Left lobe of liver (tissue), 2 donors: Measurements from ENCODE around the gene RAPGEF5. TPM values are rescaled to one million over a fixed set of nuclear protein-coding genes. Genes with fewer than 3 reads are reported as not detected.

Experiments used
- ATAC-seq: fragments of 200-7000 bp; cut with Tn5 transposase; one replicate; pipeline ENCODE4 v1.9.1; 2020; ENCODE audit warnings: mild to moderate bottlenecking, moderate library complexity
- DNase-seq: peaks from one replicate; pipeline ENCODE4 v3.0.0-alpha.2; 2020; ENCODE audit warnings: low spot score
- total RNA-seq: library from RNA; stranded (reverse); gene quantifications from one replicate; pipeline ENCODE4 v1.2.1, GENCODE V29; 2021
- donor health status: DM: no; HTN: no; CAD: no; lungs with moderate emphysema.
- donor health status: DM: no; HTN: yes; CAD: no.

Gene RAPGEF5
- total RNA-seq, 1 donor from 2014 or later, result 21.2 TPM

DNA sequence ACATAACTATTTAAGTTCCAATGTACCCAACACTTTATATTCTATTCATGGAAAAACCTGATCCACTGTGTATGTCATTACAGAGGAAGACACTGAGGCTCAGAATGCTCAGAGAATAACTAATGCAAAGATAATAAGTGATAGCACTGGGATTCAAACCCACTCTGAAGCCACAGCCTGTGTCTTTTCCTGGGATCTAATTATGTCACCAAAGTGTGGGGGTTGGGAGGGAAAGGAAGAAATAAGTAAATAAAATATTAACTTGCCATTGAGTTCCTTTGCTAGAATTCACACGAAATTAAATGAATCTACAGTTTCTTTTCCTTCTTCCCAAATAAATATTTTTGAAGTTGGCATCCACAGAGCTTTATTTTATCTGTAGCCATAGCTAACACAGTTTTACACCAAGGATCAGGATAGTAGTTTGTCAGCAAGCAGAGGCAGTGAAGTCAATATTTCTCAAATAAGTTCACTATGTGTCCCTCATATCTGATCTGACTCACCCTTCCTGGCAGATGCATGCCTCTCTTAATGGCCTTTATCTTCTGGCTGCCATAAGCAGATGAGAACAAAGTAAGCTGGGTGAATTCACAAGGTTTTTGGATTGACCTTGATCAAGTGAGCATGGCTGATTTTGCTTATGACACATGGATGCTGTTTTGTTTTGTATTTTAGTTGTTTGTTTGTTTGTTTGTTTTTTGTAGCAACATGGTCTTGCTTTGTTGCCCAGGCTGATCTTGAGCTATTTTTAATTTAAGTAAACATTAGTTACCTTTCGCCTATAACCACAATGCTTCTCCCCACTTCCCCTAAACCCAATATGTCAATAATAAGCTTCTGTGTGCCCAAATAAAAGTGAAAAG is 6.3 kb downstream of the RAPGEF5 start:
- DNase-seq (no peak), ATAC-seq (peak; percentile 78)

DNA sequence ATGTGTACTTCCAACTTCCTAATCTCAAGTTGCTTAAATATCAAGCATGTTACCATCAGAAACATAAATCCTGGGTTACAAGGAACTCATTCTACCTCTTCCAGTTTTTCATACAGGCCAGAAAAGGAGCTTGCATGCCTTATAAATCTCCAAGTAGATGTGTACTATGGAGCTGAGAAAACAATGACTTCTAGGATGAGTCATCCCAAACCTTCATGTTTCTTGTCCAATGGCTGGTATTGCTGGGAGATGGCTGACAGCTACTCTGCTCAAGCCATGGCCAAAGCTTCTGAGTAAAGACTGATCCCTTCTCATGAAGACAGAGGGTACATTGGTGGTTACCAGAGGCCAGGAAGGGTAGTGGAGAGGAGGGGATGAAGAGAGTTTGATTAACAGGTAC is 8.6 kb downstream of the RAPGEF5 start:
- ATAC-seq (no peak), DNase-seq (no peak)

DNA sequence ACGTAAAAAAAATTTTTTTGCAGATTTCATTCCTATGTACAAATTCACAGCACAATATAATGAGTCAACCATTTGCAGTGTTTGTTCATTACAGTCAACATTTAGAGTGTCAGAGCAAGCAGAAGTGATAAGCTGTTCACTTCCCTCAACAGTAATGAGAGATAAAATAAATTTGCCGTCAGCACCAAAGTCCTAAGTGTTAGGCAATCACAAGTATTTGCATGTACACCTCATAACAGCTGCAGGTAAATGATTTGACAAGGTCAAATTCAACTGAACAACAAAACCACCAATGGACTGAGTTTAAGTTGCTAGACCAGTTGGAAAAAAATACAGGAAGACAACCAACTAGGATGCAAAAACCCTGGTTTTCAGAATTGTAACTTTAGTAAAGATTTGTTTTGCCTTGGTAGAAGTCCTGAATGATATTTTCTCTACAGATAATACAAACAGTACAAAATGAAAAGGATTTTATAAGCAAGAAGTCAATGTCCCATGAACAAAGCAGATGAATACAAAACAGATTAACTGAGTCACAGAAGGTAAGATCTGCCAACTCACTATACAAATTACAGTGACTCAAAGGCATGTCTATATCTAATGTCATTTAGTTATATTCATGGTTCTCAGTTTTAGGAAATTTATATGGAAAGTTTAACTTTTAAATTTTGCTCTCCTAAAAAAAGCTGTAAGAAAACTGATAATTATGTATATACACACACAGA is 10.4 kb downstream of the RAPGEF5 start:
- DNase-seq (no peak), ATAC-seq (peak; percentile 67)

DNA sequence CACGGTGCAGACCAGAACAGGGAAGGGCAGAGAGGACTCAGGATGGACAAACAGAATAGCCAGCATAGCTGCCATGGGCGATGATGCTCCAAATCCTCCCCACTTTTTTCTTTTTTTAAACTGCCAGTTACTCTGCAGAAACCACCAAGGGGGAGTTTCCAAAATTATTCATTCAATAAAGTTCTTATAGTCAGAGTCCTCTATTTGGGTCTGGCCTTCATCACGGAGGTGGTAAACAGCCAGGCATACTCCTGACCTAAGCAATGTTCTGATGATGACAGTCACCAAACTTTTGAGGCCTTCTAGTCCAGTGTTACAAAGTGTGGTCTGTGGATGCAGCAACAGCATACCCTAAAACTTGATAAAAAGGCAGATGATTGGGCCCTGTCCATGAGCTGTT is 12.3 kb downstream of the RAPGEF5 start:
- DNase-seq (no peak), ATAC-seq (no peak)

DNA sequence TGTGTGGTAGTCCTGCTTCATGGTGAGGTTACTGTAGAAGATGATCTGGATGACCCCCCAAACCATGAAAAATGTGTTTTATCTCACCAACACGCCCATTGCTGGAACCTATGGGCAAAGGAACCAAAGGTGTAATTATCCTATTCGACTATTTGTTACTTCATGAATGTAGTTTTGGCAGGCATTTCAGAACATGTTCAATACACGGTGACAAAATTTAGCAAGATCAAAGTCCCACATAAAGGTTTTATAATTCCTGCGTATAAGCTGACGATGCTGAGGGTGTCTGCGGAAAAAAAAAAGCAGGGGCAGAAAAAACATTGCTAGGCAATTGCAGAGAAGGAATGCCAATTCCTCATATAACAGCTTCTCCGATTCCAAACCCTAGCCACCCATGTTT is 13.3 kb downstream of the RAPGEF5 start:
- DNase-seq (no peak), ATAC-seq (peak; percentile 41)

DNA sequence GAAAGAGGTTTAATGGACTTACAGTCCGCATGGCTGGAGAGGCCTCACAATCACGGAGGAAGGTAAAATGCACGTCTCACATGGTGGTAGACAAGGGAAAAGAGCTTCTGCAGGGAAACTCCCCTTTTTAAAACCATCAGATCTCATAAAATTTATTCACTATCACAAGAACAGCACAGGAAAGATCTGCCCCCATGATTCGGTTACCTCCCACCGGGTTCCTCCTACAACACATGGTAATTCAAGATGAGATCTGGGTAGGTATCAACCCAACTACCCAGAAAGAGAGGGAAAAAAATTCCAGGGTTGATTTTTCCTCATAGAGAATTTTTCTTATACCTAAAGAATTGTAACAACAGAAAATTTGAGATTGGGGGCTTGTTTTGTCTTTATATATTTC is 13.9 kb downstream of the RAPGEF5 start:
- DNase-seq, result no peak
- no peak for ATAC-seq

DNA sequence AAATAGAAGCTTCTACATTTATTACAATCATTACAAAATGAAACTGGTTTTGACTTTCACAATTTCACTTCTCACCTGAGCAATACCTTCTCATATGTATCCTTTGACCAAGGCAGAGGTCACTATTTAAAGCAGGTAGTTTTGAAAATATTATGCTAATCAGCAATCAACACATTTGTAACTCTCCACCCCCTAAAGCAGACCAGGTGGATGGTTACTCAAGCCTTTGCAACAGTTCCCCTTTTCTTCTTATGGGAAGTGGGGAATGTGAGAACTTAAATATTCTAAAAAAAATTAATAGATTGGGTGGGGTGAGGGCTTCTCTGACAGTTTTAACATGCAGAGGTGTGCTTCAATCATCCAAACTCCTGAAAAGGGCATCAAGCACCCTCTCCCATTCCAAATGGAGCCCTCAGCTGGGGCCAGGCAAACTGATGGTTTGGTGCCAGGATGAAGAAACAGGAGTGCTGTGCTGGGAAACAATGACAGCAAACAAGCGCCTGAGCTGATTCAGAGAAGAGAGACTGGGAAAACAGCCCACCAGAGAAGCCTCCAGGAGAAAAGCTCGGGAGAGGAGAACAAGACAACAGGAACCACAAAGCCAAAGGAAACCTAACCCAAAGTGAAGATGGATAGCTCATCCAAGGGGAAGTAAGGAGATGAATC is 17.1 kb downstream of the RAPGEF5 start:
- ATAC-seq (peak; percentile 54), DNase-seq (no peak)

DNA sequence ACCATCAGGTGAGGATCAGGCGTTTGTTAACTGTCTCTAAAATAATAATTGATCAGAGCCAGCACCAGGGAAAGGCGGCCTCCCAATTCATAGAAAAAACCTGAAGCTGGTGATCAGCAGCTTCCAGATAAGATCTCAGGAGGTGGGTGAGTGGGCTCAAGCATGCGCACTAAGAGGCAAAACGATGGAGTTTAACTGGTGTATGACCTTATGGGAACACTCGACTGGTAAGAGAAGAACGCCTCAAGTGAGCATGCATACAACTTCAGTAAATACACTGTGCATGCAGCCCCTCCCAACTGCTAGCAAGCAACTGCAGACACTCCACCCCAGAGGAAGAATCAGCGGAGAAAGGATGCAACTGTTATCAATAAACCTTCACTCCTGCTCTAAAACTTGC is 18.1 kb downstream of the RAPGEF5 start:
- no peak for ATAC-seq
- DNase-seq, result no peak

GRCh38 chr7:22338411-22338810 is 18.5 kb downstream of the RAPGEF5 start:
- ATAC-seq (no peak), DNase-seq (no peak)

DNA sequence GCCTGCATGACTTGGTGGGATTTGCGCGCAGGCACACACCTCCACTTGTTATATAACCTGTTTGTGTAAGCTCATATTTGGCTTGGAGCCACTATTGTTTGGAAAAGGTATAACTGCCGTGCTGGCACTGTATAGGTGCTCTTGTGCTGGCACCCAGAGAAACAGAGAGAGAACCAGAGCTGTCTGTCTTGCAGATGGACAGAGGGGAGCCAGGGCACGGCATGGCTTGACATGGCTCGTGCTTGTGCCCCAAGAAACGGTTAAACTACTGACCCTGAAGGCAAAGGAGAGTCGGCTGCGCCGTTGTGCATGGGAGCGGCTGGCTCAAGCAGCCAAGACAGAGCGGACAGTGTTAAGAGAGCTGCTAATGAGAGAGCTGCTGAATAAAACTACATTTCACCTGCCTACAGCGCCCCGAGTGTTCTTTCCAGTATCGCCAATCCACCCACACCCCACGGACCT is 23.2 kb downstream of the RAPGEF5 start:
- no peak for ATAC-seq

GRCh38 chr7:22332461-22332870 is 24.5 kb downstream of the RAPGEF5 start:
- peak; percentile 48 for ATAC-seq
- no peak for DNase-seq

More for the DNA sequence above, 23.2 kb downstream of the RAPGEF5 start:
- no peak for DNase-seq

DNA sequence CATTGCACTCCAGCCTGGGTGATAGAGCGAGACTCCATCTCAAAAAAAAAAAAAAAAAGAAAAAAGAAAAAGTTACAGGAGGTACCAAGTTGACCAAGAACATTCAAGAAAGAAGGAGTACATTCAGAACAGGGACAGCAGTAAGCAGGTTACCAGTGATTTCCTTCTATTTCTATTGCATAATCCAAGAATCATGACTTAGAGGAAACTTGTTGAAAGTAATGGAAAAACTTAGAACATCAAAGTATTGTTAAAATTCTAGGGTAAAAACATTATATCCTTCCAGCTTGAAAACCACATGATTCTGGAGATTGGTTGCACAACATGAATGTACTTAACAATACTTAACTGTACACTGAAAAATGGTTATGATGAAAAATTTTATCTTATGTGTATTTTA is 25.2 kb downstream of the RAPGEF5 start:
- DNase-seq (no peak), ATAC-seq (no peak)

DNA sequence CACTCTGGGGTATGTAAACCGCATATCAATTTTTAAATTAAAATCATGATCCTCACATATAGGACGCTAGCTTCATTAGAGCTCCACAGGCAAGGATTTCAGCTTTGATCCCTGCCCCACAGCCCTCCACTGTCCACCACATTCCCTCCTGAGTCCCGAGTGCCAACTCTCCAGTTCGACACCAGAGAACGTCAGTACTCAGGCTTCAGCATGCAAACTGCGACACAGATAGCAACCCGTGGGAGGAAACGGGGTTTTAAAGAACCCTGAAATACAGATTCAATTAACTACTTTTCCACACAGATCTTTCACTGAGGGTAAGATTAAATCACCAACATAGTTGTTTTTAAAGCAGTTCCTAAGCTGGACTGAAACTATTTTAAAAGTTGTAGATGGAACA is 26.1 kb downstream of the RAPGEF5 start:
- no peak for ATAC-seq

DNA sequence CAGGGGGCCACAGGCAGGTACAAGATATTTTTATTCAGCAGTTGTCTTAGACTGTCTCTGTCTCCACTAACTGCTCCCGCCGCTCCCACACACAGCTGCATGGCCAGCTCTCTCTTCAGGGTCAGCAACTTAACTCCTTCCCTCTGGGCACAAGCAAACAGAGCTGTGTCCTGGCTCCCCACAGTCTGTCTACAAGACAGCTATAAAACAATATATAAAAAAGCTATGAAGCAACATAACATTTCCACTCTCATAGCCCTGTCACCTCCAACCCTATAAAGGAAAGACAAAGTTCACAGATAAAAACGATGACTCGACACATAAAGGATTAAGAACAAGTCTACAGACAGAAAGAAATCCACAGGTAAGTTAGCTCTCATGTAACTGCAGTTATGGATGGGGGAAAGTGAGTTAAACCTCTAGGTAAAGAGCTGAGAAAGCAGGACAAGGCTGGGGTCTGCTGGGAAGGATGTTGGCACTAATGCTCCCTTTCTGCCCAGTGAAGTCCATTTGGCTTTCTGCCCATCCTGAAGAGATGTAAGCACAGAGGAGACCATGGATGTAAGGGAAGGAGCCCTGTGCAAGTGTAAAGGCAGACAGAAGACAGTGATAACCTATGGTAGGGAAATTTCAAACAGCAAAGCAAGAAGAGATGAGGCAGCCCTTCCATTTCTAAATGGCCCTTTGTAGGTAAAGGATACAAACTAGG is 27.0 kb downstream of the RAPGEF5 start:
- DNase-seq, result no peak

More for the DNA sequence above, 26.1 kb downstream of the RAPGEF5 start:
- DNase-seq, result no peak

GRCh38 chr7:22326181-22326580 is 30.8 kb downstream of the RAPGEF5 start:
- ATAC-seq, result peak; percentile 43
- DNase-seq, result no peak

More for the DNA sequence above, 27.0 kb downstream of the RAPGEF5 start:
- ATAC-seq, result peak; percentile 61

GRCh38 chr7:22325671-22326070 is 31.3 kb downstream of the RAPGEF5 start:
- DNase-seq, result no peak
- no peak for ATAC-seq

DNA sequence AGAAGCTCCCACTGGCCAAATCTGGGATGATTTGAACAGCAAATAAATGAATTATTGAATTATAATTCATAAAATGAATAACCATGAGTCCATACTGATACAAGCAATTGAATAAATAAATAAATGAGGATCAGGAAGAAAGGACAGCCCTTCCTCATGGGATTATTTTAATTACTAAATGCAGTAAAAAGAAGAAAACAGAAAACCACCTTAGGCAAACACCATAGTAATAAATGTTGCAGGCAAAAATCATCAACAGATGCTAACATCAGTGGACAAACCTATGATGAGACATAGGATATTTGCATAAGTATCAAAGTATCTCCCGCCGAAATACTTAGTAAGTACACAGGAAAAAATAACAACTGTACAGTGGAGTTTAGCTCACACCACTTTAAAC is 33.2 kb downstream of the RAPGEF5 start:
- DNase-seq (no peak), ATAC-seq (no peak)

- no peak for ATAC-seq
- no peak for DNase-seq
Observed at GRCh38 chr7:22320416-22320815, 36.5 kb downstream of the RAPGEF5 start.

DNA sequence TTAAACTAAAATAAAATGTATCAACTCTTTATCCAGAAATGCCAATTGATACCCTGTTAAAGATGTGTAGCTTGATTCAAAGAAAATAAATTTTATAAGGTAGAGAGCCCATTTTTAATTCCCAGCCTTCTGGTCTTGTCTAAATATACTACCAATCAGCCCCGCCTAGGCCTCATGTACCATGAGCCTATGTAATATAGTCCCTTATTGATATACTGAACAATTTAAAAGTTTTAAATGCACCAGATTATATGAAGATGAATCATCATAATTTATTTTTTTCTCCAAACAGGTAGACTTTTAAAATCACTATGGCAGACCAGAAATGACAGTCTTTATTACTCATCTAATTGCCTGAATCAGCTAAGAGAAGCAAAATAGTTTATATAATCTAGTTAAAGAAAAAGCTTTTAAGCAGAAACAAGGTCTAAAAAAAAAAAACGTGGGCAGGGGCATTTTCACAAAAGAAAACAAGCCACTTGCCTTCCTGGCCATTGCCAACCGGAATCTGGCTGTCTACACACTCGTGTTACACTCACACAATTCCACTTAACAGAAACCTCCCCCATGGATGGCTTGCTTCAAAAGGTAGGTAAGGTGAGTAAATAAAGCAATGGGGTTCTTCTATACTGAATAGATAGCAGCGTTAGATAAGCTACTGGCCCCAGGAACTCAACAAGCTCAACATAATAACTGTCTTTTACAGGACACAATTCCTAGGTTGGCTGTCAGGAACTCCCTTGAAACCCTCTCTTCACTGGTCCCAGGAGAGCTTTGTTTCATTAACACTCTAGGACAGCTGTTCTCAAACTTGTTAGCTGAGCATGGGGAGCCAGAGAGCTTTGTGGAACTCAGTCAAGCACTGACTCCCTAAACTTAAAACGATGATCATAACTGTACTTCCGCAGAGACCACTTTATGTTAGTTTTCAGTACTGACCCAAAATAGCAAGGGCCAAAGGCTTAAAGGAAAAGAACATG is 37.2 kb downstream of the RAPGEF5 start:
- no peak for DNase-seq
- ATAC-seq, result no peak

DNA sequence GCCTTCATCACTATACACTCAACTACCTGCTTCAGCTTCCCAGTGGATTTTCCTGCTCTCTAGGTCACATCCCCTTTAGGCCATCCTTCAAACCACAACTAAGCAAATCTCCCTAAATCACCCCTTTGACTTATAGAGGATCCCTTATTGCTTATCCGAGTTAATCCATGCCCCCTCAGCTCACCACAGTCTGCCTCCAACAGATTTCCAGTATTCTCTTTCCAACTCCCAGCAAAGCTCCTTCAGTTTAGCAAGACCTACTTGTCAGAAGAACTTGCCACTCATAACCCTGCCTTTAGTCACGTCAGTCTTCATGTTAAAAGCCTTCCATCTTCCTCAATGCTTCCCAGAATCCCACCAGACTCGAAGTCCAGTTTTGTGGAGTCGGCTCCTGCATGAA is 38.6 kb downstream of the RAPGEF5 start:
- ATAC-seq (no peak), DNase-seq (no peak)
